OCI-LY7 (cell line): ENCODE data around the gene POF1B. TPM values are rescaled to one million over a fixed set of nuclear protein-coding genes. Genes with fewer than 3 reads are reported as not detected.

Experiments used
- total RNA-seq, 2 experiments: library from RNA; depleted of rRNA in 1 of 2; stranded (reverse); fragments of >200 nt in 1 of 2; shearing (Covaris generic) in 1 of 2; gene quantifications; 2 replicates each; pipeline ENCODE4 v1.2.3, GENCODE V29; 2014 to 2022

Gene POF1B
- total RNA-seq, 2 experiments from 2014 or later, result 6.3 TPM; not detected in 1

Other genes starting within 250 kb of the POF1B start
- 0.08 TPM in 1 of 2 replicates, not detected in the other for gene SATL1, start 135.9 kb downstream of the POF1B start, total RNA-seq (2014; rRNA removed; shearing (Covaris generic))
- gene SATL1, start 135.9 kb downstream of the POF1B start, total RNA-seq (2022), result 0.17 TPM in 1 of 2 replicates, not detected in the other
- gene ZNF711, start 135.7 kb downstream of the POF1B start, total RNA-seq (2014; rRNA removed; shearing (Covaris generic)), result 8.0 and 10.0 TPM in 2 replicates
- gene ZNF711, start 135.7 kb downstream of the POF1B start, total RNA-seq (2022), result 12.3 and 14.6 TPM in 2 replicates